G401.6 (cell line): Measurements from ENCODE around the gene CD2.

Experiments
- FAIRE-seq: peaks from 2 replicates; lab custom pipeline; 2012; peaks lifted over from hg19 to GRCh38; lab: Jason Lieb, UNC

Gene CD2

GRCh38 chr1:116760996-116761665, 6.9 kb downstream of the CD2 start:
- FAIRE-seq, result no peak

GRCh38 chr1:116762281-116762680, 8.1 kb downstream of the CD2 start:
- FAIRE-seq, result no peak

GRCh38 chr1:116762781-116763115, 8.5 kb downstream of the CD2 start:
- FAIRE-seq, result no peak

GRCh38 chr1:116763116-116763786, 9.0 kb downstream of the CD2 start:
- FAIRE-seq, result no peak

- no peak for FAIRE-seq
Measured at GRCh38 chr1:116763787-116764465, 9.7 kb downstream of the CD2 start.

GRCh38 chr1:116764466-116764898, 10.3 kb downstream of the CD2 start:
- no peak for FAIRE-seq

- FAIRE-seq, result no peak
Measured at GRCh38 chr1:116764906-116765862, 11.0 kb downstream of the CD2 start.

- FAIRE-seq, result no peak
Measured at GRCh38 chr1:116765962-116766361, 11.7 kb downstream of the CD2 start.

GRCh38 chr1:116766616-116767469, 12.6 kb downstream of the CD2 start:
- FAIRE-seq, result no peak

- FAIRE-seq, result no peak
Measured at GRCh38 chr1:116767782-116768382, 13.7 kb downstream of the CD2 start.

GRCh38 chr1:116768416-116769103, 14.3 kb downstream of the CD2 start:
- FAIRE-seq, result no peak

GRCh38 chr1:116769104-116769452, 14.8 kb downstream of the CD2 start:
- no peak for FAIRE-seq

- FAIRE-seq, result no peak
Measured at GRCh38 chr1:116769561-116769977, 15.3 kb downstream of the CD2 start.

- FAIRE-seq, result no peak
Measured at GRCh38 chr1:116769994-116770393, 15.8 kb downstream of the CD2 start.

- FAIRE-seq, result no peak
Measured at GRCh38 chr1:116770625-116771024, 16.4 kb downstream of the CD2 start.

- FAIRE-seq, result no peak
Measured at GRCh38 chr1:116771997-116772647, 17.9 kb downstream of the CD2 start.

GRCh38 chr1:116772648-116773045, 18.4 kb downstream of the CD2 start:
- FAIRE-seq, result no peak

GRCh38 chr1:116775116-116775752, 21.0 kb downstream of the CD2 start:
- no peak for FAIRE-seq
